NCI-H1092 (cell line): ENCODE results near the gene TAMALIN.

Source experiments
- DNase-seq: peaks from one replicate; lab custom pipeline; 2025; lab: John Stamatoyannopoulos, UW

TAMALIN gene

DNA sequence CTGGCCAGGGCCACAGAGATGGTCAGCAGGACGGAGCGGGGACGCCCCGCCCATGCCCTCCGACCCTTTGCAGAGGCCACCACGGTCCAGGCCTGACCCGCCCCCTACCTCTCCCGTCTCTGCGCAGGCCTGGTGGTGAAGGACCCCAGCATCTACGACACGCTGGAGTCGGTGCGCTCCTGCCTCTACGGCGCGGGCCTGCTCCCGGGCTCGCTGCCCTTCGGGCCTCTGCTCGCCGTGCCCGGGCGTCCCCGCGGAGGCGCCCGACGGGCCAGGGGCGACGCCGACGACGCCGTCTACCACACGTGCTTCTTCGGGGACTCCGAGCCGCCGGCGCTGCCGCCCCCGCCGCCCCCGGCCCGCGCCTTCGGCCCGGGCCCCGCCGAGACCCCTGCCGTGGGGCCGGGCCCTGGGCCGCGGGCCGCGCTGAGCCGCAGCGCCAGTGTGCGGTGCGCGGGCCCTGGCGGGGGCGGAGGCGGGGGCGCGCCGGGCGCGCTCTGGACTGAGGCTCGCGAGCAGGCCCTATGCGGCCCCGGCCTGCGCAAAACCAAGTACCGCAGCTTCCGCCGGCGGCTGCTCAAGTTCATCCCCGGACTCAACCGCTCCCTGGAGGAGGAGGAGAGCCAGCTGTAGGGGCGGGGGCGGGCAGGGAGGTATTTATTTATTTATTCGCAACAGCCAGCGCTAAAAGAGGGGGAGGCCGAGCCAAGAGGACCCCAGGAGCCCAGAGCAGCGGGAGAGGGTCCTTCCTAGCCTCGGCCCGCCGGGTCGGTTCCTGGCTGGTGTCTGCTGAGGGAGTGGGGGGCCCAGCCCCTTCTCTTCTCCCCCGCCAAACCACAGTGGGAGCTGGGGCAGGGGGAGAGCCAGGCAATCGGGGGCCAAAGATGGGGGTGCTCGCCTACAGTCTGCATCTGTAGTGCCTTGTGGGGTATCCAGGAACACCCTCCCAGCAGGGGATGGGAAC lies 8.1 kb downstream of the TAMALIN start:
- no peak for DNase-seq

DNA sequence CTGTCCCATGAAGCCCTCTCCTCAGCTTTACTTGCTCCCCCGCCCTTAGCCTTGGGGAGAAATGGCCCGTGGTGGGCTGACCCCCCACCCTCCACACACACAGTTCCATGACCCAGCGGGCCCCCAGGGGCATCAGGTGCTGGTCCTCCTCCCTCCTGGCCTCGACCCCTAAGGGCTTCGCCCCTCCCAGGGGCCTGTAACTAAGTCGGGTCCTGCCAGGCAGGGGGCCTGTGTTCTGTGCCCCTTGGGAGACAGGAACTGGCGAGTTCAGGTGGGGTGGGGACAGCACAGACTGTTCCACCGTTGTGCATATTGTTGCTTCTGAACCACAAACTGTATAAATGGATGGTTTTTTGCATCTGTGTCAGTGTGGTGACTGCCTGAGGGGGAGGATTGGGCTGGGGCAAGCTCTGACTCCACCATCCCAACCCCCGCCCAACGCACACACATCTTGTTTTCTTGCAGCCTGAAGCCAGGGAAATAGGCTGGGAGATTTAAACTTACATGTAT lies 8.8 kb downstream of the TAMALIN start:
- no peak for DNase-seq

DNA sequence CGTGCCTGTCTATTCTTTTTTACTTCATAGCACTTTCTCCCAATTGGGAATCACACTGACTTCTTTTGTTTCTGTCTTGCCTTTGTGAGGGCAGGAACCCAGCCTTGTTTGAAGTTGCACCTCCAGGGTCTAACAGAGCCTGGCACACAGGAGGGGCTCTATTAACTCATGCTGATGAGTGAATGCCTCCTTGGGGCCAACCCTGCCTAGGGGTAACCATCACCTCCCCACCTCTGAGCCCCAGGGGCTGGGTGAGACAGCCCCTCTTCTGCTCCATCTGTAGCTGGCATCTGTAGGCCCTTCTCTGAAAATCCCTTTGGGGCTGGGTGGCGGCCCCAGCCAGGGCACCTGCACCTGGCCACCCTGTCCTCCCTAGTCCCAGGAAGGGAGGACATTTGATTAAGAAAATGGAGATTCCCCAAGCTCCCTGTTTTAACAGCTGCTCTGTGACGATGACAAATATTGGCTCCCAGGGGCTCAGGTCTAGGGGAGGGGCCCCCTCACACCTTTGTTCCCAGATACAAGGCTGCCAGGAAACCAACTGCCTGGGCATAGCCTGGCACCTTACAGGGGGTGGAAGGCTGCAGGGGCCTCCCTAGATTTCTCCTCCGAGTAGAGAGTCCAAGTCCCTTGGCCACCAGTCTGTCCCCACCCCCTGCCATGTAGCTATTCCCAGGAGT lies 11.8 kb downstream of the TAMALIN start:
- DNase-seq = peak; percentile 48

DNA sequence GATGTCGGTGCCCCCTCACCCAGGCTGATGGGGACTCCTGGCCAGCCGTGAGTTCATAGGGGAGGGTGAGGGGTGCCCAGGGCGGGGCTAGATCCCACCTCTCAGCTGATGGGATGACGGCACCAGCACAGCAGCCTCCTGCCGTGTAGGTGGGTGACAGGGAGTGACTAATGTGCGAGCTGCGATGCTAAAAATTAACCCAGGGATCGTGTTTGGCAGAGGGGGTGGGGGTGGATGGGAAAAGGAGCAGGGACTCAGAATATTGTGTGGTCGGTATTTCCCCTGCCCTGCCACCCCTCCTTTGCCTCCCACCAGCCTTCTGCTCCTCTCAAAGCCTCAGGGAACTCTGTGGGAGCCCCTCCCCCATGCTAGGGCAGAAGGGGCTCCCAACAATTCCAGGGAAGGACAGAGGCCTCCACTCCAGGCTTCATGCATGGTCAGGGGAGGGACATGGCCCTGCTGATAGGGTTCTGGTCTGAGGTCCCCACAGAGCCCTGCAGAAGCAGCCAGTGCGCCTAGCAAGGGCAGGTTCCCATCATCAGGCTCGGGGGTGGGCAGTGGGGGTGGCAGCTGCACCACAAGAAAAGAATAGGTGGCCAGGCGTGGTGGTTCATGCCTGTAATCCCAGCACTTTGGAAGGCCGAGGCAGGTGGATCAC lies 12.5 kb downstream of the TAMALIN start:
- DNase-seq = no peak

DNA sequence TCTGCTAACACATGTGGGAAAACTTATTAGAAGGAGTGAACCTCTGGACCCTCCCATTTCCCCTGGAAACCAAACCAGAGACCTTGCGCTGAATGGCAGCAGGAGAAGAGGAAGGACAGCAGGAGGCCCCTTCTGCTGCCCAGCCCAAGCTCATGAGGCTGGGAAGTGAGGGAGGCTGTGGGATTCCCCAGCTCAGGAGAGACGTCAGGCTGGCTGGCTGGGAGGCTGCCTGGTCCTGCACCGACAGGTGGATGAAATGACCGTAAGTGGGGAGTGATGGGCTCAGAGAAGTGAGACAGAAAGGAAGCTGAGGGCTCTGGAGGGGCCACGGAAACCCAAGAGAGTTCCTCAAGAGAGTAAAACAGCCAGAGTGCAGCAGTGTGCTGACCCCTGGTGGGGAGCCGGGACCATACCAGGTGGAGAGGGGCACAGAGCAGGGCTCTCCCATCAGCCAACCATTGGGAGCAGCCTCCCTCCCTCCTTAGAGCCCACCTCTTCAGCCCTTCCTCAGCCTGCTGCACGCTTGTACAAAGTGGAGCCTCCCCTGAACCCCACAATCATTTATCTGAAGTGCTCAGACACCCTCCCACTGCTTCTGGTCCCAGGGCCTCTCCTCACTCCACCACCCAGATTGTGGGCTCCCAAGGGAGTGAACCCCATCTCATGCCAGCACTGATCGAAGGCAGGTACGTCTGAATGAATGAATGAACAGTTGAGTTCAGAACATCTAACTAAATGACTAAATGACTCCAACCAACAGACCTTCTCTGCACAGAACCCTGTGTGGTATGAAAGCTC lies 14.0 kb downstream of the TAMALIN start:
- peak; percentile 19 for DNase-seq

DNA sequence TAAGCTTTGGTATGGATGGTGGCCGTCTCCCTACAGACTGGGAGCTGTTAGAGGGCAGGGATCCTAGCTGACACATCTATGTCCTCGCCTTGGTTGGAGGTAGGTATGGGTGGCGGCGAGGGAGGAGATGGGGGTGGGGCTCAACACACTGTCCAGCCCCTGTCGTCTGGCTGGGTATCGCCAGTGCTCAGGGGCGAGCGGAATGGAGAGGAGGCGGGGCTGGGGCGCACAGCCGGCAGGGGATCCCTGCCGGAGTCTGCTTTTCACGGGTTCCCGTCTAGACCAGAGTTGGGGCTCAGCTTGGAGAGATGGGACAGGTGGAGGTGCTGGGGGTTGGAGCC lies 16.1 kb downstream of the TAMALIN start:
- DNase-seq = no peak

DNA sequence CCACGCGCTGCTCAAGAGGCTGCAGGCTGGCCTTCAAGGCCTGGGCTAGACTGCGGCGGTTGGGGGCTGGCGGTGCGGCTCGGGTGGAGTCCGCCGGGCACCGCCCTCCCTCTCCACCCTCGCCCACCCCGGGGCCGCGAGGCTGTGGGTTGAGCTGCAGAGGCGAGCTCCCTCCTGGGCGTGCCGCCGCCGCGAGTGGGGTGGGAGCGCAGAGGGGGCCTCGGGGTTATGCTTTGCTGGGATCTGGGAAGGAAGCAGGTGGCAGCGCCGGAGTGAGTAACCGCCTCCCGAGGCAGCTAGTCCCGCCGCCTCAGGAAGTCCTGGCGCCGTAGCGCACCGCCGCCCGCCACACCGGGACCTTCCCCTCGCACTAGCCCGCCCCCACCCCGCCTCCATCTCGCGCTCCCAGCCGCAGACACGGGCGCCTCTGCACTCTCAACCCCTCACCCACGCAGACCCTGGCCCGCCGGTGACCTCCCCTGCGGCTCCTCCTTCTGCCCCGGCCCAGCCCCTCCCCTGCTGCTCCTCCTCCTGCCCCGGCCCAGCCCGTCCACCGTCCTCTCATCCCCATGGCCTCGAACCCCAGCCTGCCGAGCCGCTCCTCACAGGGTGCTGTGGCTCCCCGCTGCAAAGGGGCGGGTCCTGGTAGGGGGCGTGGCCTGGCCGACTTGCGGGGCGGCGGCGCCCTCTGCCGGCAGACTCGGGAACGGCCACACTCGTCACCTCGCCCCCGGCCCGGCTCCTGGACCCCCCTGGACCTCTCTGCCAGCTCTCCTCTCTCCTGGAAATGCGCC lies 16.6 kb downstream of the TAMALIN start:
- peak; percentile 43 for DNase-seq

DNA sequence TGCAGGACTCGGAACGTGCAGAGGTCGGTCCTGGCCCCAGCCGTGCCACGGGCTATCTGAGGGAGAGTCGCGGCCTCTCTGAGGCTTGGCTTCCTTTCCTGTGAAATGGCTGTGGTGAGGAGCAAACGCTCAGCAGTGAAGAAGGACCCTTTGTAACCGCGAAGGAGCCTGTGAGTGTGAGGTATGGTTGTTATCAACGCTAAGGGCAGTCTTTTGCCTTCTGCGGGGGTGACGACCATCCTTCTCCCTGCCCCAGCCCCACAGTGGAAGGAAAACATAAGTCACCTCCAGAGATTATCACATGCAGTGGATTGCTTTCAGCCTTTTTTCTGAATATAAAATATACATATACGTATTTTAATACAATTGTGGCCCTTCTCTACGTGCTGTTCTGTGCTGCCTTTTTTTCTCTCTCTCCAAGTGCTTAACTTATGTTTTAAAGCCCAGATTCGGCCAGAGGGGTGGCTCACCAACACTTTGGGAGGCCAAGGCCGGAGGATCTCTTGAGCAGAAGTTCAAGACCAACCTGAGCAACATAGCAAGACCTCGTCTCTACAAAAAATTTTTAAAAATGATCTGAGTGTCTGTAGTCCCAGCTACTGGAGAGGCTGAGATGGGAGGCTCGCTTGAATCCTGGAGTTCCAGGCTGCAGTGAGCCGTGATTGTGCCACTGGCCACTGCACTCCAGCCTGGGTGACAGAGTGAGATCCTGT lies 17.4 kb downstream of the TAMALIN start:
- no peak for DNase-seq

DNA sequence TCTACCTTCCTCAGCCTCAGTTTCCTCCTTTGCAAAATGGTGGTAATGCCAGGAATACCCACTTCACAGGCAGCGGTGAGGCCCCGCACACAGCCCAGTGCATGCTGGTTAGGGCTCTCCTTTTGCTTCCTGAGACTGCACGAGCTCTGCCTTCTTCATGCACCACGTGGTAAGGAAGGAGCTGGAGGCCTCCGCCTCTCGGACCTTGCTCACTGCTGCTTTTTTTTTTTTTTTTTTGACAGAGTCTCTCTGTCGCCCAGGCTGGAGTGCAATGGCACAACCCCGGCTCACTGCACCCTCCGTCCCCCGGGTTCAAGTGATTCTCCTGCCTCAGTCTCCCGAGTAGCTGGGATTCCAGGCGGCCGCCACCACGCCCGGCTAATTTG lies 18.1 kb downstream of the TAMALIN start:
- DNase-seq = no peak

DNA sequence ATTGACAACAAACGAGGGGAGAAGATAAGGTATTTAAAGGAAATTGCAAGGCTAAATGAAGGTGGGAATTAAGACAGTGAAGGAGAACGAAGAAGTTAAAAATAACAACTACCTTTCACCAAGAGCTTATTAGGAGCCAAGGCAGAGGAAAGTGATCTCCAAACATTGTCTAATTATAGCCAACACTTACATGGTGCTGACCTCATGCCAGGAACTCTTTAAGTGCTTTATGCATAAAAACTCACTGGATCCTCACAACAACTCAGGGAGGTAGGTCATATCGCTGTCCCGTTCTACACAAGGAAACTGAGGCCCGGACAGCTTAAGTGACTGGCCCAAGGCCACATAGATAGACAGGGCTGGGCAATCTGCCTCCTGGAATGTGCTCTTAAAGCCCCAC lies 19.5 kb downstream of the TAMALIN start:
- no peak for DNase-seq

DNA sequence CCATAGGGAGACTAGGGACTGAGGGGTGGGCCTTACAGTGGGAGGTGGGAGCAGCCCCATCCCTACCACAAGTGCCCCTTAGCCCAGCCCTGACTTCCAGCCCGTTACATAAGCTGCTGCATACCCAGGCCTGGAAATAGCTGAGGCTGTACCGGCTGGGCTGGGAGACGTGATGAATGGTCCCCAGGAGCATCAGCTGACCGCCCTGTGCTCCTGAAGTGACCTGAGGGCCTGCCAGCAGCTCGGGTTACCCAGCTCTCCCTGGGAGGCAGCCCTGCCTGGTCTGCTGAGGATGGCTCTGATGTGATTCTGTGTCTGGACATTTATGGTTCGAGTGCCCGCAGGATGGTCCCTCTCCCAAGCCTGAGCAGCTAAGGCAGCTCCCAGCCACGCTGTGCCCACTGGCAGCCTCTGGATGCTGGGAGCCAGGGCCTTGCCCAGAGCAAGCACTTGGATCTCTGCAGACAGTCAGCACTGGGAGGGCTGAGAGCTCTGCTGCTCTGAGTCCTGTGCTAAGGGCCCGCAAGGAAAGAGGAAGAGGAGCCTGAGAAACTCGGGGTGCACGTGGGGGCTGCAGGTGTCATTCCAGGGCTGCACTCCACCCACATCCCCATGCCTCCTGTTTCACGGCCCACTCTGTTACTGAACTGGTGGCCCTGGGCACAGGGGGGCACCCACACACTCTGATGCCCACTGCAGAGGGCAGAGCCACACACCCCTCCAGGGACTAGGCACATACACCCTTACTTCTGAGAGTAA lies 20.5 kb downstream of the TAMALIN start:
- no peak for DNase-seq

DNA sequence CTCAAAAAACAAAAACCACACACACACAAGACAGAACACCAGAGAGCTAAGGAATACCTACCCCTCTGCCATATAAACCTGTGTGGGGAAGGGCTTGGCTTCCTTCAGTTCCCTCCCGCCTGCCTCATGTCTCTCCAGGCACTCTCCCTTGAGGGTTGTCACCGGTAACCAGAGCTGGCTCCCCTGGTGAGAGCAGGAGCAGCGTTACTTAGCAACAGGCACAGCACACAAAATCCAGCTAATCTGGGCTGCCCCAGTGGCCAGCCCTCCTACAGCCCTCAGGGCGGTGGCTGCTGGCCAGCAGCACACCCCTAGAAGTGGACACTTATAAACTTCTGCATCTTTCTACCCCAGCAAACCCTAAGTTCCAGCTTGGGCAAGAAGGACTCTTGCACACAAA lies 22.9 kb downstream of the TAMALIN start:
- DNase-seq = peak; percentile 87

DNA sequence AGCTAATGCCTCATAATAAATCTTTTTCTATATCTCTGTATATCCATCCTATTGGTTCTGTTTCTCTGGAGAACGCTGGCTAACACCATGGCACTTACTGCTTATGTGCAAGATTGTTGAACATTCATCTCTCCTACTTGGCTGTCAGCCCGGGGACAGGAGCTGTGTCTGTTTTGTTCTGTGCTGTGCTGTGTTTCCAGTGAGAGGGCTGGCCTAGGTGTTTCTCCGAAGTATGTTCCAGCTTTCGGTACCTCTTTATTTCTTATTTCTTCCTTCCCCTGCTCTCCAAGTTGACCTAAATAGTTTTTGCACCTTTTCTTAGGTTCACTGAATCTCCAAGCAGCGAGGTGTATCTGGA lies 25.7 kb downstream of the TAMALIN start:
- no peak for DNase-seq

DNA sequence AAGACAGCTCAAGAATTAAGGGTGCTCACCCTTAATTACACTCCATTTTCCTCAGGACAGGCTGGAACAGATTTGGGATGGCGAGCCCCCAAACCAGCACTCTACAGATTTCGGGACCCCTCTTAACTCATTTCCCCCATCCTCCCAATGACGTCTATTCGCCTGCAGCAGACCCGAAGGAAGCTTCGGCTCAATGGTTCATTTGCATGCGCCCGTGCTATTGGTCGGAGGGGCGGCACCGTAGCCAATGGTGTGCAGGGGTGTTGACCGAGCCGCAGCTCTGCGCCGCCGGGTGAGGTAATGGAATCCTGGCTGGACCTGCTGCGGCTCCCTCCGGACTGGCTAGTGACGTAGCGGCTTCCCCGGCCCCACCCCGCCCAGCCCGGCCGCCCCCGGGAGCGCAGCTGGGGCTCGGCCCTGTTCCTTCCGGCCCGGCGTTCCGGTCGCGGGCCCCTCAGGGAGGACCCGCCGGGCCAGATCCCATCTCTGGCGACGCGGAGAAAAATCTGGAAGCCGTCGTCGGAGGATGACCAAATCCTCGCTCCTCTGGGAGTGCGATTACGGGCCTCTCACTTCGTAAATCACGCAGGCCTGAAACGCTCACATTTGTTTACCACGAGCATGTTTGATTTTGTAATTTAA lies 26.2 kb downstream of the TAMALIN start:
- peak; percentile 89 for DNase-seq

DNA sequence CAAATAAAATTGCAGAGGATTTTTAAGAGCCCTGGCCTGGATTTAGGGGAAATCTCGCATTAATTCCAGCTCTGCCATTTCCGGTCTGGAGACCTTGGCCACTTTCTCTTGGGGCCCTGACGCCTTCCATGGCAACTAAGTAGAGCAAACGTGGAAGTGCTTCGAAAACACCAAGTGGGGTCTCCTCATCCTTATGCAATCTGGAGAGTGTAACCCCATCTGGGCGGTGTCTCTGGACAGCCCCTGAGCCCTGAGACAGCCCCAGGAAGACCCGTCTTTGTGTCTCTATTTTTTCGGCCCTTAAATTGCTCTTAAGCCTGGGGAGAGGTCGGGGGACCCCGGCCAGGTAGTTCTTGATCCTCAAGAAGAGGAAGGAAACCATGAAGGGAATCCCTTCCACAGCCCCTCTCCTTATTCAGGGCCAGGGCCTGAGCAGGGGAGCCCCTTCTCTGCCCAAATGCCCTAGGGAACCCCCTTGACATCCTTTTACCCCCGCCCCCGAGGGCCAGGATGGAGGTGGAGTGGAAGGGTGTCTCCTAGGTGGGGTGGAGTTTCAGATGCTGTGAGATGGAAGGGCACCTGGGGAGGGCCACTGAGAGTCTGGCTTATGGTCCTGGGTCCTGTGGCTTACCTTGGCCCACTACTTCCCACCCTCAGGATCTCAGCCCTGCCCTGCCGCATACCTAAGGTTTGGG lies 26.8 kb downstream of the TAMALIN start:
- DNase-seq = no peak

DNA sequence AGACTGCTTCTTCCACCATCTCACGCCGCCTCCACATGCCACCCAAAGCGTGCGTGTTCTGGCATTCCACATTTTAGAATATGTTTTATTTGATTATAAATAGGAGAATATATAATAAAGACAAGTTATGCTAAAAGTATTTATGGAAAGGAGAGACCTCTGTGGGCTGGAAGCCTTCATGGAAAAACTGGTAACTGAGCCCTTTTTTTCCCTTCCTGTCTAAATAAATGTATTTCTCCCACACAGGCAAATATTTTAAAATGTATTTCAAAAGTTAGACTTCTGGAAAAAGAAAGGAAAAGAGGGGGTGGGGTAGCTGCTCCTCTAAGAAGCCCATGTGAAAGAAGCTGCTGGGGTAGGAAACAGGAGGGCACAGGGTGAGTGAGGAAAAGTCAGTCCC lies 28.4 kb downstream of the TAMALIN start:
- no peak for DNase-seq

DNA sequence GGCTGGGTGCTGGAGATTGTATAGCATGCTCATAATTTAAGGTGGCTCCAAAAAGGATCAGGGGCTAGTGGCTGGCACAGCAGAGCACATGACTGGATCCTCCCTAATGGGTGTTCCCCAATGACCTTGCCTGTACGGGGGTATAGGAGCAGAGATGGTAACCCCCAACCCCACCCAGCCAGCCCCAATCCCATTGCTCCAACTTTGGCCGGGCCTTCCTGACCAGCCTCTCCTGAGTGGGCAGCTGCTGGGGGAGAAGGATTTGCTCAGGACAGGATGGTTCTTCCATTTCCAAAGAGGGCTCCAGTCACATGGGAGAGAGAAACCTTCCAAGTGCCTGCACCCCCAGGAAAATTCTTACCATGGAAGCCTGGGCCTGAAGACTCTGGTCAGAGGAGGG lies 29.2 kb downstream of the TAMALIN start:
- DNase-seq = no peak

DNA sequence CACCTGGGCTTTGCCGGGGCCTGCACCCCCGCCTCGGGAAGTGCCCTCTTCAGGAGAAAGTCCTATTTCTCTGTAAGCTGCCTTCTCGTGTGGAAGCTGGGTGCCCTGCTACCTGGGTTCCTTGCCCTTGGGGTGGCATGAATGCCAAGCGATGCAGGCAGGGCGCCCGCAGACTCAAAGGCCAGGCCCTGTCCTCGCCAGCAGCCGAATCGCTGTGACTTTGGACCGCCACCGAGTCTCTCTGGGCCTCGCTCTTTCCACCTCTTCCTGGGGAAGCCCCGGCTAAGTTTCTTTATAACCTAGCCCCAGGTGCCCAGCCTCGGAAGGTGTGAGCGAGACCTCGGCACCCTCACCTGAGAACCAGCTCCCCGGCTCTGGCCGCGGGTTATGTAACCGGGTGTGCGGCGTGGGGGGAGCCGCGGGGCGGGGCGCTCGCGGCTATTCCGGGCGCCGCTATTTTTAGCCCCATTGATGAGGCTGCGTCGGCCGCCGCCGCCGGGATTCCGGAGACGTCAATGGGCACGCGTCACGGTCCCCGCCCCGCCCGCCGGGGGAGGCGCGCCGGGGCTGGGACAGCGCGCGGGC lies 29.9 kb downstream of the TAMALIN start:
- no peak for DNase-seq
